GM21381 (cell line): ENCODE measurements around the gene IFI44L.

ENCODE experiments used
- ATAC-seq: cut with Tn5 transposase; IDR thresholded peaks from one replicate; pipeline ENCODE4 v1.9.1; 2021; ENCODE audit warnings: mild to moderate bottlenecking, moderate library complexity; ENCODE audit not compliant: unreplicated experiment

Gene IFI44L

DNA sequence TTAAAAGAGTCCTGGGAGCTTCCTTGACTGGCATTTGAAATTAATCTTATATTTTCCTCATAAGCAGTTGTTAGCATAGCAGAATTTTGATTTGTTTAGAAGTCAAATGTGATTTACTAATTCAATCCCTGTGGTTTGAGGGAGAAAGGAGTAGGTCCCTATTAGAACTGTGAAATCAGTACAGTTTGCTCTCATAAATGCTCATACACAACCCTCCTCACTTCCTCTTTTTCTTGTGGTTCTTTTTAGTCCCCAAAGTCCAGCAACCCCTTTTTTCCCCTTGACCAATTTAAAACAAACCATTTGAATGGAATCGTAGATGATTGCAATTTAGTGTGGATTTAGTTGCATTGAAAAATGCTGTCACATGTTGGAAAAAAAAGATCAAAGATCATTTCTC is 20.2 kb downstream of the IFI44L start:
- no peak for ATAC-seq

DNA sequence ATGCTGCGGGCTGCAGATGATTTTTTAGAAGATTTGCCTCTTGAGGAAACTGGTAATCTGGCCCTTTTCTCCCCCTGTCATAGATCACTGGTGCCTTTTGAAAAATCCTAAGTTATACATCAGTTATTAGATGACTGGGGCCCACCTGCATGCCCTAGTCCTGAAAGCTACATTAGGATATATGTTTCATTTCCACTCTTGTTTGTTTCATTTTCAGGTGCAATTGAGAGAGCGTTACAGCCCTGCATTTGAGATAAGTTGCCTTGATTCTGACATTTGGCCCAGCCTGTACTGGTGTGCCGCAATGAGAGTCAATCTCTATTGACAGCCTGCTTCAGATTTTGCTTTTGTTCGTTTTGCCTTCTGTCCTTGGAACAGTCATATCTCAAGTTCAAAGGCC is 21.3 kb downstream of the IFI44L start:
- ATAC-seq = no peak

GRCh38 chr1:78645723-78646122 is 25.5 kb downstream of the IFI44L start:
- ATAC-seq = no peak

GRCh38 chr1:78647238-78647637 is 27.0 kb downstream of the IFI44L start:
- no peak for ATAC-seq

- peak; percentile 89 for ATAC-seq
Observed at GRCh38 chr1:78649628-78650027, 29.4 kb downstream of the IFI44L start, which contains the start of gene IFI44. TSS of gene IFI44 (plus strand) at chr1:78649831. CDS start at chr1:78650196, 365 bp downstream.

- ATAC-seq = no peak
Observed at GRCh38 chr1:78650114-78650660, 29.9 kb downstream of the IFI44L start.

DNA sequence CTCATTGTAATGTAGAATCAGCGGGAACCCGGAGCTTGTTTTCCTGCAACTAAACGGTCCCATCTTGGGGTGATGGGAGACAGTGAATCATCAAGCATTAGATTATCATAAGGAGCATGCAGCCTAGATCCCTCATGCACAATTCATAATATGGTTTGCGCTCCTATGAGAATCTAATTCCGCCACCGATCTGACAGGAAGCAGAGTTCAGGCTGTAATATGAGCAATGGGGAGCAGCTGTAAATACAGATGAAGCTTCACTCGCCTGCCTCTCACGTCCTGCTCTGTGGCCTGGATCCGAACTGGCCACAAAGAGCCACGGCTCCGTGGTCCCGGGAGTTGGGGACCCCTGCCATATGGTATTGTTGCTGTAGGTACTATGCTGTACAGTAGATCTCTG is 31.0 kb downstream of the IFI44L start:
- ATAC-seq = no peak

DNA sequence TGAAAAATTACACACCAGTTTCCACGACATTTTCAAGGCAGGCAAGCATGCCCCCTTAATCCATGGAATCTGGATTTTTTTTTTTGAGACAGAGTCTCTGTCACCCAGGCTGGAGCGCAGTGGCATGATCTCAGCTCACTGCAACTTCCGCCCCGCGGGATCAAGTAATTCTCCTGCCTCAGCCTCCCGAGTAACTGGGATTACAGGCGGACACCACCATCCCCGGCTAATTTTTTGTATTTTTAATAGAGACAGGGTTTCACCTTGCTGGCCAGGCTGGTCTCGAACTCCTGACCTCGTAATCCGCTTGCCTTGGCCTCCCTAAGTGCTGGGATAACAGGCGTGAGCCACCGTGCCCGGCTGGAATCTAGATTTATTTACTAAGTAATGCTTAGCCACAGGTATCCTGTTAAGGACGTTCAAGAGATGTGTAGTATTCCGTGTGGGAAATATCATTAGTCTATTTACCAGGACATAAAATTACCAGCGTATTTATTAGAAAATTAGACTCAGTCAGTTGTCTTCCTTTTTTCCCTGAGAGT is 31.8 kb downstream of the IFI44L start:
- ATAC-seq = no peak

GRCh38 chr1:78658901-78659300 is 38.7 kb downstream of the IFI44L start:
- no peak for ATAC-seq

- no peak for ATAC-seq
Observed at GRCh38 chr1:78663923-78664322, 43.7 kb downstream of the IFI44L start.

- no peak for ATAC-seq
Observed at GRCh38 chr1:78664763-78665162, 44.5 kb downstream of the IFI44L start.

GRCh38 chr1:78665809-78666208 is 45.6 kb downstream of the IFI44L start:
- no peak for ATAC-seq

- no peak for ATAC-seq
Observed at GRCh38 chr1:78667939-78668338, 47.7 kb downstream of the IFI44L start.

GRCh38 chr1:78668427-78668826 is 48.2 kb downstream of the IFI44L start:
- ATAC-seq = no peak

DNA sequence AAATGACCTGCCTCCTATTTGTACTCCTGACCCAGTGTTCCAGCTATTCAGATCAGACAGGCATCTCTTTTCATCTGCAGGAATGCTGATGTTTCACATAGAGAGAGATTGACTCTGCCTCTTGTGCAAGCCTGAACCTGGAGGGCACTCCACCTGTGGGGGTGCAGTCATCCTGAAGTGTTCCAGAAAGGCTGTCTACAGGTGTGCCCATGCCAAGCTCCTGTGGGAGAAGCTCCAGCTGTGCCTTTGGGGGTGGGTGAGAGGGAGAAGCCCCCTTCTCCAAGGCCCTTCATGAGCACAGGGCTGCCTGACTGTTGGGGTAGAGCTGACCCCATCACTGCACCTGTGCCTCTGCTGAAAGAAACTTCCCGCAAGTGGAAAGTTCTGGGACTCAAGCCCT is 52.2 kb downstream of the IFI44L start:
- no peak for ATAC-seq

DNA sequence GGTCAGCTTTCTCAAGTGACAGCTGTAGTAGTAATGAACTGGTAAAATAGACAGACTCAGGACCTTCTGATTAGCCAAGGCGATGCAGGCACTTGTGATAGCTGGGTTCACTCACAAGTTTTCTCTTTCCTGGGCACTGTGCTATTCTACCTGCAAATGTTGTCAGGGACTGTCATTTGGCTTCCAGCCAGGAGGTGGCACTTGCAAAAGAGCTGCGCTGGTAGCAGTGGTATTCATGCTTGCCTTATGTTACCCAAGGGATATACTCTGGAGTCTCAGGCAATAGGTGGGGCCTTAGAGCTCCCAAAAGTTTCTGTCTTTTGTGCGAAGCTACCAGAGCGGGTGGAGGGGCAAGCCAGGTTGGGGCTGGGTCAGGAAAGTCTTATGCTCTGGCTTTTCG is 52.9 kb downstream of the IFI44L start:
- ATAC-seq = no peak

DNA sequence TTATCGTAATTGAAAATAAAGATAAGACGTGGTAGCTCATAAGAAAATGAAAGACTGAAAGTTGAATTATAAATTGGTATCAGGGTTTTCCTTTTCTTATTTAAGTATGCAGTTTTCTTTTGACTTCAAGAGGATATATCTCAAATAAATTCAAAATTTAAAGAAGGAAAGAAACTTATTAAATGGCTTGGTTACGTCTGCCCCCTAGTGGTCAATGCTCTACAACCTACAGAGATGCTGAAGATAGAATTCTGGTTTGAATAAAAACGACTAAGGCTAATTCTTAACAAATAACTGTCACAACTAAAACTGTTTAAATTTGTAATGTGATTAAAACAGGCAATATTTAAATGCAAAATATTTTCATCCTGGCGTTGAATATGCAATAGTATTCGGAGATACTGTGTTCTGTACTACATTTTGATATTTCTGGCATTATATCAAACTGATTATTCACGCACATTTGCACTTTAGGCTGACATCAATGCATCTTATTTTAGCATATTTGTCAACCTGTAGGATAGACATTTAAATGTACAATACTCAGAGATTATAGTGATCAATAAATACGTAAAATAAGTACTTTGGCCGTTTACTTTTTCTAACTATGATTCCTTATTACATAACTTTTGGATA is 56.2 kb downstream of the IFI44L start:
- no peak for ATAC-seq

- no peak for ATAC-seq
Observed at GRCh38 chr1:78676993-78677392, 56.7 kb downstream of the IFI44L start.

DNA sequence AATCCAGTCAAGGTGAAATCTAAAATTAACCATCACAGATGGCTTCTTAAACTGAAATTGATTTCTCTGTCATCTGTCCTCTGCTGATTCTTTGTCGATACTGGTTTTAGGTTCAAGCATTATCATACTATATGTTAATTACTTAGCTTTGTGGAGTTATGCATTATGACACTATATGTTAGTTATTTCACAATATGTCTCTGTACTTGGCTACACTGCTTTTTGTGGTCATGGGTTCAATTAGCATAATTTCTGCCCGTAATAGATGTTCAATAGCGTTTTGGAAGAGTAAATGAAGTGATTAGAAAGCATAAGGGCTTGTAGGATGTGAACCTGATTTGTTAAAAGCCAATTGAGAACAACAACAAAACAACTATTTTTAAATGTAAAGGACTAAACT is 57.5 kb downstream of the IFI44L start:
- no peak for ATAC-seq

- peak; percentile 89 for ATAC-seq
Observed at GRCh38 chr1:78678324-78678723, 58.1 kb downstream of the IFI44L start.

- no peak for ATAC-seq
Observed at GRCh38 chr1:78681265-78681664, 61.0 kb downstream of the IFI44L start.

DNA sequence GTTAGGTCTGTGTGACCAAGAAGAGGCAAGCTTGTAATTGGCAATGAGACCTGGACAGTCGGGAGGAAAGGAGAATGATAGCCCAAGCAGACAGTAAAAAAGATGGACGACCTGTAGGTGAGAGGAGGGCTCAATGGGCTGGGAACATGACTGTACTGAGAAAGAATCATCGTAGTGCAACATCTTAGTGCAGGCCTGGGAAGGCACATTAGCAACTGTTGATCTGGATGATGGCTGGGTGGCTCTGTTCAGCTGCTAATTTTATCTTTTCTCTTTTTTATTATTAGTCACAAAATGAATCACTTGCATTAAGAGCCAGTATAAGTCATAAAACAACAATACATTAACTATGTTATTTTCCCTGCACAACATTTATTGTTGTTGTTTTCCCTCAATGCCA is 62.2 kb downstream of the IFI44L start:
- ATAC-seq = no peak

DNA sequence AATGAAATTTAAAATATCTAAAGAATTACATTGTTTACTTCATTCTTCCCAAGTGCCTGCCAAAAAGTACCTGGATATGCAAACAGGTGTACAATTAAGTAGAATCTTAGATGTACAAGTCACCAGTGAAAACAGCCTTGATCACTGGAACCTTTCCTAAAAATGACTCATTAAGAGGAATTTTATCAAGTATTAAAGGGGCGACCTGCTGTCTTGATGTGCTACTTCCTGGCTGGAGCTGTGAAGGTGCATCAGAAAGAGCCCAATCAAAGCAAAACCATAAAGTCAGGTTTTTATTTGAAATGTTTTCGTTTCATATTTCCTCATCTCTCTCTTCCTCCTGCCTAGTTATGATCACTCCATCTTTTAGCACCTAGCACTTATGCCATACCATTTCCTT is 62.8 kb downstream of the IFI44L start:
- ATAC-seq = no peak
